Mucosa of rectum (tissue), 2 donors: ENCODE measurements around the gene SHC2.

Experiments
- H3K27ac ChIP-seq, 2 donors: one replicate each; pipeline ENCODE4 v1.7.0; 2013; ENCODE audit warnings: inconsistent platforms in 2 of 2, low read depth in 2 of 2, low read length in 2 of 2
- H3K27me3 ChIP-seq, 2 donors: one replicate each; pipeline ENCODE4 v1.7.0; 2013; ENCODE audit warnings: low read length in 2 of 2; ENCODE audit not compliant: control insufficient read depth in 2 of 2, insufficient read depth in 2 of 2
- H3K36me3 ChIP-seq, 2 donors: one replicate each; pipeline ENCODE4 v1.7.0; 2013; ENCODE audit warnings: low read length in 2 of 2; ENCODE audit not compliant: control insufficient read depth in 2 of 2, insufficient read depth in 2 of 2
- H3K4me1 ChIP-seq, 2 donors: one replicate each; pipeline ENCODE4 v1.7.0; 2013; ENCODE audit warnings: low read length in 2 of 2, mild to moderate bottlenecking in 1 of 2; ENCODE audit not compliant: control insufficient read depth in 2 of 2, insufficient read depth in 2 of 2
- H3K4me3 ChIP-seq, 2 donors: one replicate each; pipeline ENCODE4 v1.7.0; 2013; ENCODE audit warnings: low read length in 2 of 2
- H3K9ac ChIP-seq, 2 donors: one replicate each; pipeline ENCODE4 v1.7.0; 2013; ENCODE audit warnings: low read length in 2 of 2, low read depth in 1 of 2, mild to moderate bottlenecking in 1 of 2
- H3K9me3 ChIP-seq, 2 donors: one replicate each; pipeline ENCODE4 v1.7.0; 2013; ENCODE audit warnings: low read length in 2 of 2; ENCODE audit not compliant: control insufficient read depth in 2 of 2
- donor health status: healthy.
- donor health status: Normal muscosa, but diverticular disease.

Gene SHC2

GRCh38 chr19:491146-491741 is 30.4 kb upstream of the SHC2 start:
- Histone ChIP-seq H3K27me3 (no peaks in the 10 kb centered on the region), H3K36me3 (no peaks in the 10 kb centered on the region), H3K4me3 (peak overlapping the region in 1 of 2 donors; percentile 3), H3K4me1 (peaks cover 0 to 3% of the 10 kb centered on the region in 2 donors), H3K9me3 (no peaks in the 10 kb centered on the region), H3K9ac (no peak overlapping the region), H3K27ac (no peak overlapping the region)

DNA sequence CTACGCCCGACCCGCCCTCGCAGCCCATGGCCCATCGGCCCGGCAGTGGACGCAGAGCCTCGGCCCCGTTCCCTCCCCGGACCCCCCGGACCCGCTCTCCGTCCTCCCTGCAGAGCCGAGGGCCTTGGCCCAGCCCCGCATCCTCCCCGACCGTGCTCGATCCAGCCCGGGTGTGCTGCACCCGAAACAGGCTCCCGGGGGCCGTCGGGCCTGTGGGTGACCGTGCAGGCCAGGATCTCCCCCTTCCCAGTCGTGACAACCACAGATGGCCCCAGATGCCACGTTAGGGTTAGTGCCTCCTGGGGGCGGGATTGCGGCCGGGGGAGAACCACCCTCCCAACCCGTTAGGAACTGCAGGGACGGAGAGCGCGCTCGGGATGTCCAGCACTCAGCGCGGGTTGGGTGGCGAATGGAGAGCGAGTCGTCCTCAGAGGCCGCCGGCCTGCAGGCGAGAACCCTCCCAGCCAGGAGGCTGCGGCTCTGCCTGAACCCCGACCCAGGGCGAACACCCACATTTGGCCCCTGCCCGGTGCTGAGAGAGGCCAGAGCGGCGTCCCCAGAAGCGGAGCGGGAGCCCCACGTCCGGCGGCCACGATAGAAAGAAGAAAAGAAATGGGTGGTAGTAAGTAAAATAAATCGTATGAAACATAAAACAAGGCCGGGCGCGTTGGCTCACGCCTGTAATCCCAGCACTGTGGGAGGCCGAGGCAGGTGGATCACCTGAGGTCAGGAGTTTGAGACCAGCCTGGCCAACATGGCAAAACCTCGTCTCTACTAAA is 28.8 kb upstream of the SHC2 start:
- Histone ChIP-seq H3K36me3 (no peaks in the 10 kb centered on the region), H3K27ac (peak overlapping the region; percentile 87 to 88), H3K4me3 (peak overlapping the region; percentile 69 to 82), H3K27me3 (peaks cover 10 to 13% of the 10 kb centered on the region in 2 donors), H3K9ac (peak overlapping the region; percentile 70 to 71), H3K9me3 (no peaks in the 10 kb centered on the region), H3K4me1 (peaks cover 0 to 3% of the 10 kb centered on the region in 2 donors)

DNA sequence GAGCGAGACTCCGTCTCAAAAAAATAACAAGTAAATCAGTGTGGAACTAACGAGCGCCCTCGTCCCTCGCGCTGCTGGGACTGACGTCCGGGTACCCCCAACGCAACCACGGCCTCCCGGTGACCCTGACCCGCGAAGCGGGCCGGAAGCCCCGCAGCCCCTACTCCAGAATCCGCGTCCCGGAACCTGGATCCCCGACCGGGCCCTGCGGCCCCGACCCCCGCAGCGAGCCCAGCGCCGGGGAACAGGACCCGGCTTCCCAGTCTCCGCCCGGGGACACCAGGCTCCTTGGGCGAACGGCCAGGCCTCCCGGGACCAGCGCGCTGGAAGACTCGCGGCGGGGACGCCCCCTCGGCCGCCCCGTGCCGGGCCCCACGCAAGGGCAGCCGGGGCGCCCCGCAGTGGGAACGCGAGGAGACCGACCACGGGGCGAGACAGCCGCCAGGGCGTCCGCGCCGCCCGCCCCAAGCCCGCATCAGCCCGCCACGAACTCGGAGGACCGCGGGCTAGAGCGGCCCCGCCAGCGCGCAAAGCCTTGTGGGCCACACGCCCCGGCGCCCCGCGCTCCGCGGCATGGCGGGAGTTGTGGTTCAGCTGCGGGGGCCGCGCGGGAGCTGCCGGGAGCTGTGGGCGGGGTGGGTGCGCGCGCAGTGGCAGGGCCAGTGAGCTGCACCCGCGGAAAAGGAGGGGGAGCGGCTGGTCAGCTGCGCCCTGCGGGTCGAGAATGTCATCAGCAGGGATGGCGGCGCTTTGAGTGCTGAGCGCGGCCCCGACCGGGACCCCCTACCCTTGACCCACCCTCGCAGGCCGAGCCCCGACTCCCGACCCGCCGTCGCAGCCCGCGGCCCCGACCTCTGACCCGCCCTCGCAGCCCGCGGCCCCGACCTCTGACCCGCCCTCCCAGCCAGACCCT is 27.9 kb upstream of the SHC2 start:
- Histone ChIP-seq H3K4me1 (peaks cover 0 to 3% of the 10 kb centered on the region in 2 donors), H3K36me3 (no peaks in the 10 kb centered on the region), H3K4me3 (peak overlapping the region; percentile 76 to 82), H3K27ac (peak overlapping the region; percentile 87 to 88), H3K27me3 (peaks cover 11 to 13% of the 10 kb centered on the region in 2 donors), H3K9me3 (no peaks in the 10 kb centered on the region), H3K9ac (peak overlapping the region; percentile 68 to 87)

- Histone ChIP-seq H3K4me3 (no peak overlapping the region), H3K9me3 (no peaks in the 10 kb centered on the region), H3K9ac (no peak overlapping the region), H3K4me1 (peaks cover 0 to 3% of the 10 kb centered on the region in 2 donors), H3K27me3 (peaks cover 12 to 13% of the 10 kb centered on the region in 2 donors), H3K36me3 (no peaks in the 10 kb centered on the region), H3K27ac (no peak overlapping the region)
These were observed 24.9 kb upstream of the SHC2 start for GRCh38 chr19:485583-486236.

GRCh38 chr19:485077-485476 is 24.2 kb upstream of the SHC2 start:
- H3K27ac ChIP-seq = no peak overlapping the region
- H3K4me1 ChIP-seq = peaks cover 0 to 3% of the 10 kb centered on the region in 2 donors
- H3K27me3 ChIP-seq = peaks cover 12 to 13% of the 10 kb centered on the region in 2 donors
- H3K9me3 ChIP-seq = no peaks in the 10 kb centered on the region
- H3K36me3 ChIP-seq = no peaks in the 10 kb centered on the region
- no peak overlapping the region for H3K4me3 ChIP-seq
- H3K9ac ChIP-seq = no peak overlapping the region

- Histone ChIP-seq H3K4me1 (peaks cover 0 to 1% of the 10 kb centered on the region in 2 donors), H3K9ac (no peak overlapping the region), H3K9me3 (no peaks in the 10 kb centered on the region), H3K27ac (no peak overlapping the region), H3K4me3 (no peak overlapping the region), H3K27me3 (peaks cover 12 to 13% of the 10 kb centered on the region in 2 donors), H3K36me3 (no peaks in the 10 kb centered on the region)
These were observed 23.7 kb upstream of the SHC2 start for GRCh38 chr19:484494-484893.

DNA sequence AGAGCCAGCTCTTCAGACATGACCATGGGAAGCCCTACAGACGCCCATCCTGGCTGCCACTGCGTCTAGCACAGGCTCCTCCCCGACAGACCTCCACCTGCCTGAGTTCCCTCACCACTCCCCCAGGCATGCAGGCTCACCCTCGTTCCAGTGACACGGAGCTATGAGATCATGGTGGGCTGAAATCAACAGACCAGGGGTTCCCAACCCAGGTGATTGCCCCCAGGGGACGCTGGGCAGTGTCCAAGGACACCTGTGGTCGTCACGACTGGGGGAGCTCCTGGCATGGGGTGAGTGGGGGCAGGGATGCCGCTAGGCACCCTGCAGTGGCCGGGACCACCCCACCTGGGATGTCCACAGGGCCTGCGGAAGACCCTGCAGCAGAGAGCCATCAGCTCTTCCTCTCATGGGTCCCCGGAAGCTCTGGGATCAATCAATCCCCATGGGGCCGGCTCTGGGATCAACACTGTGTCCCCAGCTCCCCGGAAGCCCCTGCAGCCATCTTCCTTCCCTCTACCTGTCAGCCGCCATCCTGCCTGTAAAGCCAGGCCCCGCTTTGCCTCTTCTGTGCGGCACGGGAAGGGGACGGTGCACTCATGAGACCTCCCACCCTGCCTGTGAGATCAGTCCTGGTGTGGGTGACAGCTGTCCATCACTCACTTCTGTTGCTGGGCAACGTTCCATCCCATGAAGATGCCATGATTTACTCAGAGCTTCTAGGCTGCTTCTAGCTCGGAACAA is 22.7 kb upstream of the SHC2 start:
- H3K9ac ChIP-seq = no peak overlapping the region
- no peaks in the 10 kb centered on the region for H3K36me3 ChIP-seq
- no peaks in the 10 kb centered on the region for H3K4me1 ChIP-seq
- H3K4me3 ChIP-seq = no peak overlapping the region
- no peak overlapping the region for H3K27ac ChIP-seq
- H3K27me3 ChIP-seq = peaks cover 12 to 13% of the 10 kb centered on the region in 2 donors
- no peaks in the 10 kb centered on the region for H3K9me3 ChIP-seq

GRCh38 chr19:482186-483041 is 21.6 kb upstream of the SHC2 start:
- H3K4me3 ChIP-seq = no peak overlapping the region
- H3K9me3 ChIP-seq = no peaks in the 10 kb centered on the region
- H3K9ac ChIP-seq = no peak overlapping the region
- no peak overlapping the region for H3K27ac ChIP-seq
- H3K36me3 ChIP-seq = no peaks in the 10 kb centered on the region
- no peaks in the 10 kb centered on the region for H3K4me1 ChIP-seq
- peaks cover 13 to 14% of the 10 kb centered on the region in 2 donors for H3K27me3 ChIP-seq
